ENCODE measurements around the gene PLCH2.

PLCH2 gene

DNA sequence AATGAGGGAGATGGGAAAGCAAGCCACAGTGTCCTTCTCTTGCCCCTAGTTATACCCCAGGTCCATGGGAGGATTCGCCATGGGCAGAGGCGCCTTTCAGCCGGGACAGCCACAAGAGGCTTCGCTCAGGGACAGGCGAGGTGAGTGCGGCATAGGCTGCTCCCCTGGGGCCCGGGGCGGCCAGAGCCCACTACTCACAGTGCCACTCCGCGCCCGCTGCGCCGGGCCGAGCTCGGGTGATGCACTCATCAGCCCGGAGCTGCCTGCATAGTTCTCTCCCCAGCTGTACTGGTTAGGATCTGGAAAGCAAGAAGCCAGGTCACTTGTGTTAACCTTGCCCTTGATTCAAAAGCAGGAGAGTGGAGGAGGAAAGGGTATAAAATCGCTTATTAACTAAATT, 41.9 kb downstream of the PLCH2 start:
- no peak for DNase-seq

DNA sequence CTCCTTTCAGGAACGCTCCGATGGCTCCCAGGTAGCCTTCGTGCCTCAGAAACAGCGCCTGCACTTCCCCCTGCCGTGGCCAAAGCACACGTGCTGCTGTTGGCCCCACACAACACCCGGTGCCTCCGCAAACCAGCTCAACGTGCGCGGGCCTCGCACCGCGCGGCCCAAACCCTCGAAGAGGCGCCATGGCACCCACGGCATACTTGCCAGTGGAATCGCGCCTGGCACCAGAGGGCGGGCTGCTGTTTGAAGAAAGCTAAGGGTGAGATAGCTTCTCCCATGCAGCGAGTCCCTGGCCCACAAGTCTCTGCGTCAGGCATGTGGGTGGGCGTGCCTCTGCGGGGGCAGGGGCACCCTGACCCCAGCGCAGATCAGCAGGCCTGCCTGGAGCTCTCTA, 42.4 kb downstream of the PLCH2 start:
- DNase-seq = no peak

GRCh38 chr1:2519029-2519685, 43.1 kb downstream of the PLCH2 start:
- no peak for DNase-seq

GRCh38 chr1:2519729-2520128, 43.6 kb downstream of the PLCH2 start:
- no peak for DNase-seq

- DNase-seq = no peak
Measured at GRCh38 chr1:2520206-2520605, 44.1 kb downstream of the PLCH2 start.

- no peak for DNase-seq
Measured at GRCh38 chr1:2520806-2521205, 44.7 kb downstream of the PLCH2 start.

DNA sequence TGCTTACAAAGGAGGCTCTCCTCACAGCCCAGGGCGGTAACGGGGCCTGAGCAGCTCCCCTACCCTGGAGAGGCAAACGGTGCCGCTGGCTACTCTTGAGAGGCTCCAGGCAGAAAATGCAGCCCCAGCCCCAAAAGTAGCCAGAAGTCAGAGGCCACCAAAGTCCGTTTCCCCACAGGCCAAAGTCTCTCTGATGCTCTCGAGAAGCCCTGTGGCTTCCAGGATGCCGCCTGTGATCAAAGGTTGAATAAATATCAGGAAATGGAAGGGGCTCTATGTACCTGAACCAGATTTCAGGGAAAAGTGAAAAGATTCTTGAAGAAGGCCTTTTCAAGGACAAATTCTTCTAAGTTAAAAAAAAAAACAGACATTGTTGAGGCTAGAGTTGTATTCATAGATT, 46.1 kb downstream of the PLCH2 start:
- no peak for DNase-seq

- no peak for DNase-seq
Measured at GRCh38 chr1:2523191-2523890, 47.3 kb downstream of the PLCH2 start.

- no peak for DNase-seq
Measured at GRCh38 chr1:2523891-2524609, 48.0 kb downstream of the PLCH2 start.

DNA sequence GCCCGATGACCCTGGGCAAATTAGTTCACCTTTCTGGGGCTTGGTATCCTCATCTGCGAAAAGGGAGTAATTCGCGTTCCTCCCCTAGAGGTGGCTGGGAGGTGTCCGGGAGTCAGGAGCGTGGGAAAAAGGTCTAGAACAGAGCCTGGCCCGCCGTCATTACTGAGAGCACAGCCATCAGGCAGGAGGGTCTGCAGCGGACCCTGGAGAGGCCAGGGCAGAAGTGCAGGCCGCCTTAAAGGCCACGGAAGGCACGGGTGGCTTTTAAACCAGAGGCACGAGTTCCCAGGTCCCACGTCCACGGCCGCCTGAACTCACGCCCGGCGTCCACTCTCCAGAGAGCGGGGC, 49.5 kb downstream of the PLCH2 start:
- DNase-seq = no peak

- peak; percentile 97 for DNase-seq
Measured at GRCh38 chr1:2525920-2526823, 50.1 kb downstream of the PLCH2 start, which contains the start of gene PANK4. Gene PANK4 (minus strand): TSS chr1:2526596. CDS start chr1:2526587, 9 bp downstream.

- peak; percentile 48 for DNase-seq
Measured at GRCh38 chr1:2526824-2527555, 50.9 kb downstream of the PLCH2 start.

DNA sequence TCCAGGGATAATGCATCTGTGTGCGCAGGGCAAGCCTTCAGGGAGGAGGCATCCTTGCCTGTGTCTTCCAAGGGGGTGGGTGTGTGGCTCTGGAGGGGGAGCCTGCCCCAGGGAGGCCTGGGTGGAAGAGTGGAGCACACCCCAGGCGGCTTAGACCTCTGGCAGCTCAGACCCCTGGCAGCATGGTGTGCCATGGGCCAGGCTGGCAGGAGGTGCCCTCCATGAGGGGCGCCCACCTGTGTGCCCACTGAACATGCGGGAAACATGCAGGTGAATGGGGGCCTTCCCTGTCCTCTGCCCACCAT, 51.4 kb downstream of the PLCH2 start:
- DNase-seq = no peak

- no peak for DNase-seq
Measured at GRCh38 chr1:2528016-2528415, 51.9 kb downstream of the PLCH2 start.

DNA sequence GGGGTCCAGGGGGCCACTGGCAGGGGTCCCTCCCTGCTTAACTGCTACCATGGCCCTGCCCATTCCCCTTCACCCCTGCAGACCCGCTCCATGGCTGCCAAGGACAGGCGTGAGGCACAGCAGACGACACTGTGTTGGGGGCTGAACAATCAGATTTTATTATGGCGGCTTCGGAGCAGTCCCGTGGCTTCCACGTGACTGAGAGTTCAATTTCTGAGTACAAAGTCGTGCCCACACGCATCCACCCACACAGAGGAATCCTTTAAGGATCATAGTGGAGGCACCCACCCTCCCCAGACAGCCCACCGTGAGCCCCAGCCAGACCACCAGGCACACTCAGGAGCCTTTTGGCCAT, 52.5 kb downstream of the PLCH2 start:
- no peak for DNase-seq

DNA sequence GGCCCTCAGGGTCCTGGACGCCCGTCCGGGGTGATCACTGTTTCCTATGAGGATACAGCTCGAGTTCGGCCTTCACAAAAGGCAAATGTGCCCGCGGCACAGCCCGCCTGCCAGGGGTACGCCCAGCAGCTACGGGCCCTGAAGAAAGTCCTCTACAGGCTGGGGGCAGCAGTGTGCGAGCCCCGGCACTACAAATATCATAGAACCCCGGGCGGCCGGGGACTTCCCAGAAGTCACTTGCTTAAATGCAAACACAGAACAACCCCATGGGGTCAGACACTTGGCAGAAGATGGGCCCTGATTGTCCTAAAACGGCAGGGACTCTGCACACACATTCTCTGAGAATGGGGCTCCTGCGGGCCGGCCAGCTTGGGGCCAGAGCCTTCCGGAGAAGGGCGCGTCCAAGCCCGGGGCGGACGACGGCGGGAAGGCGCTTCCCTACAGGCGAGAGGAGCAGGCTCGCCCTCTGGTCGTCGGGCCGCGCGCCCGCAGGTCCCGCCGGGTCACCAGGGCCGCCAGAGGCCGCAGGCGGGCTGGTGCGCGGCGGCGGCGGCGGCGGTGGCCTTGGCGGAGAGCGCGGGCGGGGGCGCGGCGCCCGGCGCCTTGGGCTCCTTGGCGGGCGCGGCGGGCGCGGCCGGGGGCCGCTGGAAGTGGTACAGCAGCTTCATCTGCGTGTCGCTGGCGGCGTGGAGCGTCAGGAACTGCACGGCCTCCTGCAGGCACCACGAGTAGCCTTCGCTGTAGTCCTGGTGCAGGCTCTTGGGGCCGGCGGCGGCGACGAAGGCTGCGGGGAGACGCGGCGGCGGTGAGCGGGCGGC, 53.1 kb downstream of the PLCH2 start:
- peak; percentile 62 for DNase-seq

- no peak for DNase-seq
Measured at GRCh38 chr1:2529784-2530512, 53.9 kb downstream of the PLCH2 start, which contains the start of gene HES5. Gene HES5 (minus strand): TSS chr1:2530263. CDS start chr1:2530164, 99 bp downstream.

GRCh38 chr1:2530513-2531361, 54.6 kb downstream of the PLCH2 start:
- DNase-seq = no peak

DNA sequence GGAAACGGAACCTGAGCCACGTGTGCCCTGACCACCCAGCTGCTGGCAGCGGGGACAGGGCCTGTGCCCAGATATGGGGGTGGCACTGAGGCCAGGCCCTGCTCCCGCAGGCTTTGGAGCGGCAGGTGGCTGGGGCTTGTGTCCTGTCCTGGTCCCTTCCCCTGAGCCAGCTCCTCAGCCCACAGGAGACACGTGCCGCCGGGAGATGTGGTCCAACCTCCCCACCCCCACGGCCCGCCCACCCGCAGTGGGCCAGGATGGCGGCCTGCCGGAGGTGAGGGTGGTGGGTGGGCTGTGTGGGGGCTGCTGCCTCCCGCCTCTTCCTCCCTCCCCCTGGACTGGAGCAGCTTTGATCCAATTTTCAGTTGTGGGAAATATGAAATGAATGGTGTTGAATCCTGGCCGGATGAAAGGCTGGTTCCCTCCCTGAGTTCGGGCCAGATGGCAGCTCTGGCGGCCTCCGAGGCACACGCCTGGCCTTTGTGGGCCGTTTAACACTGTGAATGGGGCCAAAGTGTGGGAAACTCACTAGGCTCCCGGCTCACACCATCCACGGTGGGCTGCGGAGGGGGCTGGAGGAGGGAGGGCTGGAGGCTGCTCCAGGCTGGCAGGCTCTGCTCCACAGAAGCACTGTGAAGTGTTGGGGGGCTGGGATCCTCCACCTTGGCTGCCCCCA, 56.5 kb downstream of the PLCH2 start:
- DNase-seq = no peak
